ENCODE results near the gene NUTF2.

The NUTF2 gene

GRCh38 chr16:67841816-67842508 is 4.8 kb upstream of the NUTF2 start, which contains the start of gene THAP11 (continued):
- TF ChIP-seq AEBP2 (tag by site-specific recombination; IDR thresholded peaks at IDR 0.05; ENCODE audit: borderline replicate concordance) (no peak), ZNF585B (tag by site-specific recombination; IDR thresholded peaks at IDR 0.05) (no peak), ZNF830 (tag by site-specific recombination; IDR thresholded peaks at IDR 0.05; ENCODE audit: low read depth) (no peak), PRDM1 (tag by site-specific recombination; IDR thresholded peaks at IDR 0.05) (no peak), ZNF623 (tag by site-specific recombination; IDR thresholded peaks at IDR 0.05) (0 out of 2 replicates have a peak, but pooled peaks have one; percentile 3), ZNF266 (tag by site-specific recombination; IDR thresholded peaks at IDR 0.05; ENCODE audit: low read depth) (no peak), ZBTB48 (tag by site-specific recombination; IDR thresholded peaks at IDR 0.05) (0 out of 2 replicates have a peak, but pooled peaks have one; percentile 13), PRDM4 (tag by site-specific recombination; IDR thresholded peaks at IDR 0.05) (no peak), GLIS1 (tag by site-specific recombination; IDR thresholded peaks at IDR 0.05) (no peak), ZSCAN5A (tag by site-specific recombination; IDR thresholded peaks at IDR 0.05) (no peak), ZBTB1 (tag by site-specific recombination; IDR thresholded peaks at IDR 0.05) (no peak), OSR2 (tag by site-specific recombination; IDR thresholded peaks at IDR 0.05) (no peak), ZNF157 (tag by site-specific recombination; IDR thresholded peaks at IDR 0.05) (no peak), HOXC10 (CRISPR knock-in tag; IDR thresholded peaks at IDR 0.05) (no peak), KLF7 (tag by site-specific recombination; IDR thresholded peaks at IDR 0.05; ENCODE audit: borderline replicate concordance) (peak; percentile 70; the same call in 1 of the 2 replicates), GLI4 (tag by site-specific recombination; IDR thresholded peaks at IDR 0.05) (no peak), ZNF23 (tag by site-specific recombination; IDR thresholded peaks at IDR 0.05; ENCODE audit: borderline replicate concordance) (no peak), ZNF624 (tag by site-specific recombination; IDR thresholded peaks at IDR 0.05) (no peak), KLF10 (tag by site-specific recombination; IDR thresholded peaks at IDR 0.05) (no peak), PRDM6 (tag by site-specific recombination; IDR thresholded peaks at IDR 0.05) (no peak), ZNF692 (tag by site-specific recombination; IDR thresholded peaks at IDR 0.05) (peak; percentile 94), ZNF2 (tag by site-specific recombination; IDR thresholded peaks at IDR 0.05) (peak; percentile 95), ZNF791 (tag by site-specific recombination; IDR thresholded peaks at IDR 0.05) (no peak), REST (tag by site-specific recombination; IDR thresholded peaks at IDR 0.05) (no peak), ZBTB26 (tag by site-specific recombination; optimal IDR thresholded peaks at IDR 0.05) (peak; percentile 53), ZFHX2 (tag by site-specific recombination; conservative IDR thresholded peaks at IDR 0.05) (no peak), ZNF548 (tag by site-specific recombination; IDR thresholded peaks at IDR 0.05) (no peak)
